A549 (cell line): ENCODE measurements around the gene STOM. TPM values are rescaled to one million over a fixed set of nuclear protein-coding genes. Genes with fewer than 3 reads are reported as not detected.

ENCODE experiments used
- ATAC-seq, 2 experiments: fragments of 200-7000 bp in 1 of 2; fragments of >200 bp in 1 of 2; cut with Nextera tagmentation in 1 of 2; cut with Tn5 transposase in 1 of 2; 3 replicates each; pipeline versions ENCODE4 v1.8.0 to v1.9.1; 2018 to 2020; ENCODE audit warnings: mild to moderate bottlenecking in 1 of 2, moderate library complexity in 1 of 2
- CTCF ChIA-PET: fragments of 300-600 bp; sonication (Branson Sonifier 250); formaldehyde crosslinking; extraction: SDS; loops from one replicate; lab custom pipeline; 2021; ENCODE audit warnings: antibody characterized with exemption, inconsistent platforms; lab: Yijun Ruan, JAX
- POLR2A ChIA-PET: fragments of 350-600 bp; formaldehyde crosslinking; extraction: SDS; loops from one replicate; lab custom pipeline; 2021; ENCODE audit warnings: antibody characterized with exemption, inconsistent platforms; lab: Yijun Ruan, JAX
- DNase-seq, 2 experiments: peaks; one replicate each; pipeline versions ENCODE4 v3.0.0 to v3.0.0-alpha.2; 2011 to 2016; ENCODE audit warnings: low read depth in 1 of 2, low spot score in 1 of 2
- FAIRE-seq: peaks from 2 replicates; lab custom pipeline; 2011; peaks lifted over from hg19 to GRCh38; lab: Jason Lieb, UNC
- H3K27ac ChIP-seq, 2 experiments: fragments of >200 bp; sonication (Bioruptor Twin); formaldehyde crosslinking; 3 replicates each; pipeline ENCODE4 v1.5.1; 2016 to 2017
- H3K4me1 ChIP-seq: fragments of >200 bp; sonication (Bioruptor Twin); formaldehyde crosslinking; 3 replicates; pipeline ENCODE4 v1.6.1; 2016
- H3K4me2 ChIP-seq: fragments of >200 bp; sonication (Bioruptor Twin); formaldehyde crosslinking; 3 replicates; pipeline ENCODE4 v1.6.1; 2016
- H3K4me3 ChIP-seq: fragments of >200 bp; sonication (Bioruptor Twin); formaldehyde crosslinking; 3 replicates; pipeline ENCODE4 v1.5.1; 2016
- H3K9me3 ChIP-seq: fragments of >200 bp; sonication (Bioruptor Twin); formaldehyde crosslinking; 3 replicates; pipeline ENCODE4 v1.6.1; 2016
- CEBPB ChIP-seq, 2 experiments: fragments of >200 bp in 1 of 2; sonication (Bioruptor Twin) in 1 of 2; formaldehyde crosslinking in 1 of 2; IDR thresholded peaks; 2 replicates each; pipeline ENCODE4 v1.6.1; 2012 to 2016
- ELK1 ChIP-seq: fragments of 150-350 bp; IDR thresholded peaks from 2 replicates; pipeline ENCODE4 v1.6.1; 2014; ENCODE audit warnings: low read depth, mild to moderate bottlenecking, low read length
- NPAS2 ChIP-seq: fragments of 250-450 bp; sonication (Bioruptor Pico); IDR thresholded peaks from 2 replicates; pipeline ENCODE4 v1.8.0; 2022; ENCODE audit warnings: mild to moderate bottlenecking, moderate library complexity, borderline replicate concordance
- PBX3 ChIP-seq: IDR thresholded peaks from 2 replicates; pipeline ENCODE4 v1.6.1; 2012
- PHF8 ChIP-seq: fragments of 200-600 bp; sonication (generic); IDR thresholded peaks from 2 replicates; pipeline ENCODE4 v1.6.1; 2016; ENCODE audit warnings: low read depth, mild to moderate bottlenecking, antibody characterized with exemption, moderate library complexity, borderline replicate concordance
- SMC3 ChIP-seq: fragments of >200 bp; sonication (Bioruptor Twin); formaldehyde crosslinking; IDR thresholded peaks from 3 replicates; pipeline ENCODE4 v1.6.1; 2018; ENCODE audit warnings: inconsistent platforms
- ZNF302 ChIP-seq: fragments of 250-450 bp; sonication (Bioruptor Pico); IDR thresholded peaks from 2 replicates; pipeline ENCODE4 v1.9.0; 2021; ENCODE audit warnings: inconsistent platforms, mild to moderate bottlenecking, moderate library complexity
- ZSCAN20 ChIP-seq: fragments of 250-450 bp; sonication (Bioruptor Pico); IDR thresholded peaks from 2 replicates; pipeline ENCODE4 v1.8.0; 2022; ENCODE audit warnings: mild to moderate bottlenecking, moderate library complexity
- WGBS: methylation state at CpG from one replicate; pipeline ENCODE4 v1.1.6; 2017; ENCODE audit errors: missing lambda C conversion rate; 5-methylcytosine and 5-hydroxymethylcytosine counted together
- polyA plus RNA-seq, 4 experiments: library from polyadenylated mRNA; depleted of rRNA in 3 of 4; stranded (reverse); fragments of >200 nt; fragmentation: RNase III in 1 of 4; extraction: RNeasy Plus Mini Kit Qiagen cat#74134 plus additional on column Dnase treatment in 1 of 4; gene quantifications; 2 replicates in 3 of 4; 3 replicates in 1 of 4; pipeline ENCODE4 v1.2.3, GENCODE V29; 2011 to 2017

The STOM gene
- polyA plus RNA-seq, 2 of the 4 experiments (the other 2 are of a cell fraction): 83.3 to 246 TPM

- ATAC-seq (no peak), DNase-seq (no peak), FAIRE-seq (no peak)
- TF ChIP-seq CEBPB (IDR thresholded peaks at IDR 0.05) (peak in 1 of 2 experiments; percentile 76; a peak in 3 of 4 replicates), SMC3 (no peak)
- ChIA-PET CTCF (interaction anchor here (0.9 to 7.6 kb wide), 6 partner anchors 9 to 110 kb away, joined by 3 to 44 read pairs (median 15); no protein-coding TSS in a partner anchor), POLR2A (no interaction called here)
- peaks cover 47% of the 10 kb centered on the region for H3K4me1 ChIP-seq
- H3K27ac ChIP-seq: peak overlapping the region; percentile 92 to 93
- no peaks in the 10 kb centered on the region for H3K9me3 ChIP-seq
- WGBS: 81% methylated on average over 7 of the region's 7 CpGs
- H3K4me3 ChIP-seq: no peak overlapping the region
- H3K4me2 ChIP-seq: peak overlapping the region; percentile 91; the same call in 2 of the 3 replicates
Measured at GRCh38 chr9:121289772-121290370, 80.2 kb downstream of the STOM start.

- no peak for FAIRE-seq
- CTCF ChIA-PET: interaction anchor here (0.7 to 7.6 kb wide), 8 partner anchors 9 to 849 kb away, joined by 3 to 44 read pairs (median 12); no protein-coding TSS in a partner anchor
- no peak for TF ChIP-seq NPAS2
- TF ChIP-seq ELK1: no peak
- no peak for TF ChIP-seq CEBPB (IDR thresholded peaks at IDR 0.05)
- TF ChIP-seq PBX3: no peak
- TF ChIP-seq ZSCAN20 (CRISPR knock-in tag): no peak
- TF ChIP-seq PHF8: no peak
- no peak for TF ChIP-seq ZNF302
- TF ChIP-seq, all 56 proteins: peak for 0
- 48% methylated on average over 10 of the region's 10 CpGs for WGBS
- peak overlapping the region; percentile 91 for H3K4me2 ChIP-seq
- H3K27ac ChIP-seq: peak overlapping the region; percentile 92 to 93
- peaks cover 47% of the 10 kb centered on the region for H3K4me1 ChIP-seq
- ATAC-seq (no peak), DNase-seq (peak in 1 of 2 experiments; percentile 47)
- H3K9me3 ChIP-seq: no peaks in the 10 kb centered on the region
- POLR2A ChIA-PET: no interaction called here
- no peak overlapping the region for H3K4me3 ChIP-seq
Measured at GRCh38 chr9:121289026-121289771, 80.9 kb downstream of the STOM start.

Other genes starting within 250 kb of the STOM start
- gene RAB14, start 168.4 kb downstream of the STOM start, polyA plus RNA-seq (2011; rRNA removed): 54.1 and 55.7 TPM in 2 replicates
- 38.4 to 40.2 TPM (median 38.8 TPM) in 3 replicates for gene RAB14, start 168.4 kb downstream of the STOM start, polyA plus RNA-seq (2017; fragmentation: RNase III; extraction: RNeasy Plus Mini Kit Qiagen cat#74134 plus additional on column Dnase treatment)
- gene GSN, start 102.1 kb downstream of the STOM start, polyA plus RNA-seq (2011; rRNA removed): 77.2 and 88.5 TPM in 2 replicates
- gene GSN, start 102.1 kb downstream of the STOM start, polyA plus RNA-seq (2017; fragmentation: RNase III; extraction: RNeasy Plus Mini Kit Qiagen cat#74134 plus additional on column Dnase treatment): 24.5 to 36.5 TPM (median 33.7 TPM) in 3 replicates
- 0.05 TPM in 1 of 2 replicates, not detected in the other for gene GGTA1, start 129.6 kb upstream of the STOM start, polyA plus RNA-seq (2011; rRNA removed)
- not detected in 3 replicates for gene GGTA1, start 129.6 kb upstream of the STOM start, polyA plus RNA-seq (2017; fragmentation: RNase III; extraction: RNeasy Plus Mini Kit Qiagen cat#74134 plus additional on column Dnase treatment)